Right lobe of liver (tissue), 4 donors: ENCODE data around the gene RAB36.

Experiments
- CTCF ChIP-seq, 4 donors: fragments of 200-600 bp in 3 of 4; fragments of 450-650 bp in 1 of 4; IDR thresholded peaks; one replicate each; pipeline versions ENCODE4 v1.5.1 to v1.8.0; 2016 to 2022; ENCODE audit warnings: antibody characterized with exemption in 4 of 4, mild to moderate bottlenecking in 2 of 4
- POLR2A ChIP-seq: fragments of 450-650 bp; IDR thresholded peaks from one replicate; pipeline ENCODE4 v1.6.1; 2017; ENCODE audit warnings: antibody characterized with exemption, mild to moderate bottlenecking
- donor health status: DM: no; HTN: no; CAD: no.
- donor health status: DM: no; HTN: no; CAD: no.
- donor health status: DM: no; HTN: yes; CAD: no.

- no peak for TF ChIP-seq CTCF (IDR thresholded peaks at IDR 0.05)
- TF ChIP-seq POLR2A = no peak
Observed at GRCh38 chr22:23187871-23188700, 42.8 kb downstream of the RAB36 start.
